Measurements from ENCODE around the gene C17orf78. TPM values are rescaled to one million over a fixed set of nuclear protein-coding genes. Genes with fewer than 3 reads are reported as not detected.

The C17orf78 gene
- total and polyA plus RNA-seq, 2 experiments from 2014 or later, result not detected

DNA sequence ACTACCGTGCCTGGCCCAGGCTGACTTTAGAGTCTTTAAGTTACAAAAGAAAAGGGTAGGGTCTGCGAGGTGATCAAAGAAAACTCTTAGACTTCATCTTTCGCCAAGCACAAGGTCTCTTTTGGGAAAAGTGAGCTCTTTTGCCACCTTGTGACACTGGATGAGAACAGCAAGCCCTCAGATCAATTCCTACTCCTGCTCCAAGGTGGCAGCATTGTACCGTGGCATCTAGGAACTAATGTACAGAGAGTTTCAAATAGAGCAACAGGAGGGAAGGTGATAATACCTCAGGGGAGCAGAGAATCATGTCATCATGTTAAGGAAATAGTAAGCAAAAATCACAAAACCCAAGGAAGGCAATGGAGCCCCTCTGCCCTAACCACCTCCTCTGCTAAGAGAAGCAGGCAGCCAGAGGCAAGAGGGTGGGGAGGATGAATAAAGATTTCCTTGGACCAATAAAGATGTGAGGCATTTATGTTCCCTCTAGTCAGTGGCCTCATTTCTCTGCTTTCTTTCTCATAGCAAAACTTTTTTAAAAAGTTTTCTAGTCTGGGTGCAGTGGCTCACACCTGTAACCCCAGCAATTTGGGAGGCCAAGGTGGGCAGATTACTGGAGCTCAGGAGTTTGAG lies 2.1 kb upstream of the C17orf78 start:
- TF ChIP-seq, protein P1, sequence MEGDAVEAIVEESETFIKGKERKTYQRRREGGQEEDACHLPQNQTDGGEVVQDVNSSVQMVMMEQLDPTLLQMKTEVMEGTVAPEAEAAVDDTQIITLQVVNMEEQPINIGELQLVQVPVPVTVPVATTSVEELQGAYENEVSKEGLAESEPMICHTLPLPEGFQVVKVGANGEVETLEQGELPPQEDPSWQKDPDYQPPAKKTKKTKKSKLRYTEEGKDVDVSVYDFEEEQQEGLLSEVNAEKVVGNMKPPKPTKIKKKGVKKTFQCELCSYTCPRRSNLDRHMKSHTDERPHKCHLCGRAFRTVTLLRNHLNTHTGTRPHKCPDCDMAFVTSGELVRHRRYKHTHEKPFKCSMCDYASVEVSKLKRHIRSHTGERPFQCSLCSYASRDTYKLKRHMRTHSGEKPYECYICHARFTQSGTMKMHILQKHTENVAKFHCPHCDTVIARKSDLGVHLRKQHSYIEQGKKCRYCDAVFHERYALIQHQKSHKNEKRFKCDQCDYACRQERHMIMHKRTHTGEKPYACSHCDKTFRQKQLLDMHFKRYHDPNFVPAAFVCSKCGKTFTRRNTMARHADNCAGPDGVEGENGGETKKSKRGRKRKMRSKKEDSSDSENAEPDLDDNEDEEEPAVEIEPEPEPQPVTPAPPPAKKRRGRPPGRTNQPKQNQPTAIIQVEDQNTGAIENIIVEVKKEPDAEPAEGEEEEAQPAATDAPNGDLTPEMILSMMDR (IDR thresholded peaks at IDR 0.05; ENCODE audit: low read depth, low read length), result peak; percentile 100
- H3K4me1 ChIP-seq (ENCODE audit: low read depth), result no peaks in the 10 kb centered on the region
- H3K9me3 ChIP-seq (ENCODE audit: low read depth), result no peaks in the 10 kb centered on the region
- H3K27me3 ChIP-seq, result no peaks in the 10 kb centered on the region
- peak; percentile 86 to 89 for DNase-seq (ENCODE audit: low read depth in 1 of 2, low spot score in 1 of 2)
- H3K36me3 ChIP-seq, result no peaks in the 10 kb centered on the region
- no peak overlapping the region for H3K27ac ChIP-seq
- no peak overlapping the region for H3K4me3 ChIP-seq

GRCh38 chr17:37382056-37382455 lies 6.3 kb downstream of the C17orf78 start:
- Histone ChIP-seq H3K27me3 (no peaks in the 10 kb centered on the region), H3K4me1 (ENCODE audit: low read depth) (peaks cover 4% of the 10 kb centered on the region), H3K9me3 (ENCODE audit: low read depth) (no peaks in the 10 kb centered on the region), H3K27ac (no peak overlapping the region), H3K4me3 (no peak overlapping the region), H3K36me3 (no peaks in the 10 kb centered on the region)
- DNase-seq (ENCODE audit: low read depth in 1 of 2, low spot score in 1 of 2), result no peak
- TF ChIP-seq, protein P1 (IDR thresholded peaks at IDR 0.05; ENCODE audit: low read depth, low read length), result no peak

DNA sequence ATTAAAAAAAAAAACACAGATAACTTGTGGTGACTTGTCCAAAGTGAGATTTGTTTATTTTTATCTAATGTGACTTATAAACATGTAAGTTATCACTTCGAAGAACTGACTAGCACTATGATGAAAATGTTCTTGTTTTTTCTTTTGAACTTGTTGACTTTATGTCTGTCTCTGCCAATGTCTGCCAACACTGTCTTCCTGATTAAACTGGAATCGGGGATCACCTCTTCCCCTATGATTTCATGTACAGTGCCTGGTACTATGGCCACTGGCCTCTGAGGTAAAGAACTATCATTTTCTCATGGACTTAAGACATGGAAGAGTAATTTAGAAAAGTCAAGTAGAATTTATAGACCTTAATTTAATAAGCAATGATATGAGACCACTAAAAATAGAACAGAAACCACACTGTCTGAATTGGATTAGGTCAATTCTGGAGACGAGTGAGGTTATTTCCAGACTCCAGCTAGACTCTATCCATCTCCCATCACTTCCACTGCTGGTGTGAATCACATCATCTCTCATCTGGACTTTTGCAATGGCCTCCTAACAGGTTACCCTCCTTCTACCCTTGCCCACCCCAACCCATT lies 8.9 kb downstream of the C17orf78 start:
- Histone ChIP-seq H3K27me3 (no peaks in the 10 kb centered on the region), H3K9me3 (ENCODE audit: low read depth) (no peaks in the 10 kb centered on the region), H3K36me3 (no peaks in the 10 kb centered on the region), H3K4me1 (ENCODE audit: low read depth) (no peaks in the 10 kb centered on the region), H3K4me3 (no peak overlapping the region), H3K27ac (no peak overlapping the region)
- TF ChIP-seq, protein P1 (IDR thresholded peaks at IDR 0.05; ENCODE audit: low read depth, low read length), result no peak
- no peak for DNase-seq (ENCODE audit: low read depth in 1 of 2, low spot score in 1 of 2)

DNA sequence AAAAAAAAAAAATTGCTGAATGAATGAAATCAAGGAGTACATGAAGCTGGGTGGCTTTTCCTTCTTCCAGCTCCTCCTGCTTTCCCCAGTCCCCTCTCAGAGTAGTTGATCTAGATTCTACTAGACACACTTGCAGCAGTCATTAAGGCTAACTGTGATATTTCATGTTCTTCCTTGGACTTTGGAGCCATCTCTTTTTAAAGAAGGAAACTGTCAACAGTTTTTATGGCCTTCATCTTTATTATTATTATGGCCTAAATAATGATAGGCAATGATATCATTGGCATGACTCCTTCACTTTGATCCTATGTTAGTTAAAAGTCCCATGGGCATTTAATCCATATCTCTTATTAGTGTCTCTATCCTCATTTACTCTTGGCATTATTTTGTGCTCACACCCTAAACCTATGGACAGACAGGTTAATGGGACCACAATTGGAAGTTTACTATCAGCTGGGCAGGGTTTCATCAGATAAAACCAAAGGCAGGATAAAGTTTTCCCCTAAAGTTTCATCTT lies 9.7 kb downstream of the C17orf78 start:
- TF ChIP-seq, protein P1 (IDR thresholded peaks at IDR 0.05; ENCODE audit: low read depth, low read length), result no peak

GRCh38 chr17:37386462-37386861 lies 10.7 kb downstream of the C17orf78 start:
- no peaks in the 10 kb centered on the region for H3K27me3 ChIP-seq
- TF ChIP-seq, protein P1 (IDR thresholded peaks at IDR 0.05; ENCODE audit: low read depth, low read length), result no peak
- no peaks in the 10 kb centered on the region for H3K9me3 ChIP-seq (ENCODE audit: low read depth)
- no peak for DNase-seq (ENCODE audit: low read depth in 1 of 2, low spot score in 1 of 2)
- no peaks in the 10 kb centered on the region for H3K36me3 ChIP-seq
- no peak overlapping the region for H3K27ac ChIP-seq
- peaks cover 6% of the 10 kb centered on the region for H3K4me1 ChIP-seq (ENCODE audit: low read depth)
- no peak overlapping the region for H3K4me3 ChIP-seq

More for the DNA sequence above, 9.7 kb downstream of the C17orf78 start:
- H3K4me3 ChIP-seq, result no peak overlapping the region
- H3K36me3 ChIP-seq, result no peaks in the 10 kb centered on the region
- no peaks in the 10 kb centered on the region for H3K9me3 ChIP-seq (ENCODE audit: low read depth)
- H3K27me3 ChIP-seq, result no peaks in the 10 kb centered on the region
- no peak overlapping the region for H3K27ac ChIP-seq
- H3K4me1 ChIP-seq (ENCODE audit: low read depth), result no peaks in the 10 kb centered on the region
- DNase-seq (ENCODE audit: low read depth in 1 of 2, low spot score in 1 of 2), result no peak
